Measurements from ENCODE around the gene CIC.

The CIC gene

GRCh38 chr19:42291435-42291810 lies 22.4 kb downstream of the CIC start:
- peaks cover 6% of the 10 kb centered on the region for H3F3A ChIP-seq (ENCODE audit: insufficient read depth)
- H3K9ac ChIP-seq (ENCODE audit: low read length): no peak overlapping the region
- H3K9me3 ChIP-seq (ENCODE audit: insufficient read depth, low read length): no peaks in the 10 kb centered on the region
- H3K79me2 ChIP-seq (ENCODE audit: insufficient read depth, low read length): no peaks in the 10 kb centered on the region
- H3K9me2 ChIP-seq (replicated peaks; ENCODE audit: insufficient read depth, low read length): no peaks in the 10 kb centered on the region
- H2AFZ ChIP-seq (ENCODE audit: low read depth, low read length, severe bottlenecking): no peak overlapping the region
- H3K27ac ChIP-seq (ENCODE audit: low read depth, low read length): no peak overlapping the region
- H3K4me3 ChIP-seq (ENCODE audit: insufficient read depth, low read length, poor library complexity, severe bottlenecking): no peak overlapping the region
- no peaks in the 10 kb centered on the region for H3K36me3 ChIP-seq (ENCODE audit: low read length)
- no peaks in the 10 kb centered on the region for H4K20me1 ChIP-seq (ENCODE audit: low read depth, low read length)
- no peak for TF ChIP-seq EZH2phosphoT487 (conservative IDR thresholded peaks at IDR 0.05; ENCODE audit: low read length)
- TF ChIP-seq, protein P1, sequence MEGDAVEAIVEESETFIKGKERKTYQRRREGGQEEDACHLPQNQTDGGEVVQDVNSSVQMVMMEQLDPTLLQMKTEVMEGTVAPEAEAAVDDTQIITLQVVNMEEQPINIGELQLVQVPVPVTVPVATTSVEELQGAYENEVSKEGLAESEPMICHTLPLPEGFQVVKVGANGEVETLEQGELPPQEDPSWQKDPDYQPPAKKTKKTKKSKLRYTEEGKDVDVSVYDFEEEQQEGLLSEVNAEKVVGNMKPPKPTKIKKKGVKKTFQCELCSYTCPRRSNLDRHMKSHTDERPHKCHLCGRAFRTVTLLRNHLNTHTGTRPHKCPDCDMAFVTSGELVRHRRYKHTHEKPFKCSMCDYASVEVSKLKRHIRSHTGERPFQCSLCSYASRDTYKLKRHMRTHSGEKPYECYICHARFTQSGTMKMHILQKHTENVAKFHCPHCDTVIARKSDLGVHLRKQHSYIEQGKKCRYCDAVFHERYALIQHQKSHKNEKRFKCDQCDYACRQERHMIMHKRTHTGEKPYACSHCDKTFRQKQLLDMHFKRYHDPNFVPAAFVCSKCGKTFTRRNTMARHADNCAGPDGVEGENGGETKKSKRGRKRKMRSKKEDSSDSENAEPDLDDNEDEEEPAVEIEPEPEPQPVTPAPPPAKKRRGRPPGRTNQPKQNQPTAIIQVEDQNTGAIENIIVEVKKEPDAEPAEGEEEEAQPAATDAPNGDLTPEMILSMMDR (IDR thresholded peaks at IDR 0.05; ENCODE audit: insufficient read depth, low read length, poor library complexity, severe bottlenecking): no peak
- H3K4me2 ChIP-seq (ENCODE audit: low read depth, low read length, poor library complexity, severe bottlenecking): no peak overlapping the region
- H3K27me3 ChIP-seq (ENCODE audit: low read length): no peaks in the 10 kb centered on the region

GRCh38 chr19:42292042-42292960 lies 23.2 kb downstream of the CIC start:
- Histone ChIP-seq H3K36me3 (ENCODE audit: low read length) (no peaks in the 10 kb centered on the region), H3K27ac (ENCODE audit: low read depth, low read length) (no peak overlapping the region), H3K4me2 (ENCODE audit: low read depth, low read length, poor library complexity, severe bottlenecking) (no peak overlapping the region), H3K79me2 (ENCODE audit: insufficient read depth, low read length) (no peaks in the 10 kb centered on the region), H3K9ac (ENCODE audit: low read length) (no peak overlapping the region), H3K9me3 (ENCODE audit: insufficient read depth, low read length) (no peaks in the 10 kb centered on the region), H3K9me2 (replicated peaks; ENCODE audit: insufficient read depth, low read length) (no peaks in the 10 kb centered on the region), H3K4me3 (ENCODE audit: insufficient read depth, low read length, poor library complexity, severe bottlenecking) (no peak overlapping the region), H4K20me1 (ENCODE audit: low read depth, low read length) (no peaks in the 10 kb centered on the region), H3F3A (ENCODE audit: insufficient read depth) (peaks cover 6% of the 10 kb centered on the region), H2AFZ (ENCODE audit: low read depth, low read length, severe bottlenecking) (no peak overlapping the region), H3K27me3 (ENCODE audit: low read length) (no peaks in the 10 kb centered on the region)
- TF ChIP-seq, protein P1 (IDR thresholded peaks at IDR 0.05; ENCODE audit: insufficient read depth, low read length, poor library complexity, severe bottlenecking): no peak
- no peak for TF ChIP-seq EZH2phosphoT487 (conservative IDR thresholded peaks at IDR 0.05; ENCODE audit: low read length)

DNA sequence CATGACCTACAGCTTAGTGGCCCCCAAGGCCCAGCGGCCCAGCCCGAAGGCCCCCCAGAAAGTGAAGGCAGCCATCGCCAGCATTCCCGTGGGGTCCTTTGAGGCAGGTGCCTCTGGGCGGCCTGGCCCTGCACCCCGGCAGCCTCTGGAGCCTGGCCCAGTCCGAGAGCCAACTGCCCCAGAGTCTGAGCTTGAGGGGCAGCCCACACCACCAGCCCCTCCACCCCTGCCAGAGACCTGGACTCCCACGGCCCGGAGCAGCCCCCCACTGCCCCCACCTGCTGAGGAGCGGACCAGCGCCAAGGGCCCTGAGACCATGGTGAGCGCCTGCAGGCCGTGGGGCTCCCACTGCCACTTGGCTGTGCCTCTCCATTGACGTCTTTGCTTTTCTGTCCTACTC lies 23.9 kb downstream of the CIC start:
- H4K20me1 ChIP-seq (ENCODE audit: low read depth, low read length): no peaks in the 10 kb centered on the region
- H3K4me2 ChIP-seq (ENCODE audit: low read depth, low read length, poor library complexity, severe bottlenecking): no peak overlapping the region
- no peak overlapping the region for H3K27ac ChIP-seq (ENCODE audit: low read depth, low read length)
- peaks cover 6% of the 10 kb centered on the region for H3F3A ChIP-seq (ENCODE audit: insufficient read depth)
- H3K9ac ChIP-seq (ENCODE audit: low read length): no peak overlapping the region
- H3K79me2 ChIP-seq (ENCODE audit: insufficient read depth, low read length): no peaks in the 10 kb centered on the region
- no peaks in the 10 kb centered on the region for H3K27me3 ChIP-seq (ENCODE audit: low read length)
- H3K4me3 ChIP-seq (ENCODE audit: insufficient read depth, low read length, poor library complexity, severe bottlenecking): no peak overlapping the region
- H2AFZ ChIP-seq (ENCODE audit: low read depth, low read length, severe bottlenecking): no peak overlapping the region
- no peaks in the 10 kb centered on the region for H3K36me3 ChIP-seq (ENCODE audit: low read length)
- H3K9me3 ChIP-seq (ENCODE audit: insufficient read depth, low read length): no peaks in the 10 kb centered on the region
- TF ChIP-seq, protein P1 (IDR thresholded peaks at IDR 0.05; ENCODE audit: insufficient read depth, low read length, poor library complexity, severe bottlenecking): no peak
- no peak for TF ChIP-seq EZH2phosphoT487 (conservative IDR thresholded peaks at IDR 0.05; ENCODE audit: low read length)
- H3K9me2 ChIP-seq (replicated peaks; ENCODE audit: insufficient read depth, low read length): no peaks in the 10 kb centered on the region
